Adipose tissue (tissue), 3 donors: ENCODE measurements around the gene XPO4. TPM values are rescaled to one million over a fixed set of nuclear protein-coding genes. Genes with fewer than 3 reads are reported as not detected.
"Not testable (repeated sequence)": the region's sequence is repeated elsewhere in the genome, so short reads cannot be mapped to it uniquely, and the experiment has no call there.

Experiments
- H3K27ac ChIP-seq: one replicate; pipeline ENCODE4 v1.5.1; 2013; ENCODE audit warnings: low read depth, low read length
- WGBS, 3 donors: extraction: QIAGEN DNeasy Blood & Tissue Kit; methylation state at CpG; one replicate each; pipeline ENCODE4 v1.1.7; 2013; 5-methylcytosine and 5-hydroxymethylcytosine counted together
- polyA plus RNA-seq, 3 donors: library from polyadenylated mRNA; stranded (reverse); fragments of 200-250 nt; gene quantifications; one replicate each; pipeline ENCODE4 v1.2.3, GENCODE V29; 2013
- donor health status: healthy with polysubstance abuse.
- donor health status: Bipolar disorder and iron deficiency.
- donor health status: healthy.

XPO4 gene
- polyA plus RNA-seq, 3 donors, result 2.7 to 4.6 (median 2.9) TPM

GRCh38 chr13:20772401-20773131 lies 130.0 kb downstream of the XPO4 start:
- H3K27ac ChIP-seq, result no peak overlapping the region
- 76 to 89% (median 77%) methylated on average over 10 of the region's 10 CpGs for WGBS, 3 donors

DNA sequence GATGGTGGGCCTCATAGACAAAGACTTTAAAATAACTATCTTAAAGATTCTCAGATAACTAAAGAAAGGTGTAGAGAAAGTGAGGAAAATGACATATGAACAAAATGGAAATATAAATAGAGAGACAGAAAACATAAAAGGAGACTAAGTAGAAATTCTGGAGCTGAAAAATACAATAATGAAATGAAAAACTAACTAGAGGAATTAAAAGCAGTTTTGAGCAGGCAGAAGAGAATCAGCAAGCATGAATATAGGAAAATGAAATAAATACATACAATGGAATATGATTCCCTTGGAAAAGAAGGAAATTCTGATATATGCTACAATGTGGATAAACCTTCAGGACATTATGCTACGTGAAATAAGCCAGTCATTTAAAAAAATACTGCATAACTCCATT lies 132.7 kb downstream of the XPO4 start:
- WGBS, 3 donors, result 98 to 100% (median 98%) methylated on average over 1 of the region's 1 CpG
- H3K27ac ChIP-seq, result no peak overlapping the region

DNA sequence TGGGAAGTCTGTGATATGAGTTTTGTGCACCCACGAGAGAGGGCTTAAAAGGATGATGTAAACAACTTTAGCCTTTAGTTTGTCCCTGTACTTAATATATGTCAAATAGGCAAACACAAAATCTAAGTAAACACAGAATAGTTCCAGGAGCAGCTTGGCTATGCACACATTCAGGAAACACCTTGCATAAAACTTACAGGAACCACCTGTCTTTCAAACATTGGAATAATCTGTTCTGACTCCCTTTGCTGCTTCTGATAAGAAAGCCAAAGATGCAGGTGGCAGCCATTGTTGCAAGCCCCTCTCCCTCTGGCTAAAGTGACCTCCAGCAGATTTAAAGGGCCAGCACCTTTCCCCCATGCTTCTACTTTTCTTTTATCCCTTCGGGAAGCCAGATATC lies 133.5 kb downstream of the XPO4 start:
- no peak overlapping the region for H3K27ac ChIP-seq
- 64 to 68% (median 66%) methylated on average over 2 of the region's 2 CpGs for WGBS, 3 donors

DNA sequence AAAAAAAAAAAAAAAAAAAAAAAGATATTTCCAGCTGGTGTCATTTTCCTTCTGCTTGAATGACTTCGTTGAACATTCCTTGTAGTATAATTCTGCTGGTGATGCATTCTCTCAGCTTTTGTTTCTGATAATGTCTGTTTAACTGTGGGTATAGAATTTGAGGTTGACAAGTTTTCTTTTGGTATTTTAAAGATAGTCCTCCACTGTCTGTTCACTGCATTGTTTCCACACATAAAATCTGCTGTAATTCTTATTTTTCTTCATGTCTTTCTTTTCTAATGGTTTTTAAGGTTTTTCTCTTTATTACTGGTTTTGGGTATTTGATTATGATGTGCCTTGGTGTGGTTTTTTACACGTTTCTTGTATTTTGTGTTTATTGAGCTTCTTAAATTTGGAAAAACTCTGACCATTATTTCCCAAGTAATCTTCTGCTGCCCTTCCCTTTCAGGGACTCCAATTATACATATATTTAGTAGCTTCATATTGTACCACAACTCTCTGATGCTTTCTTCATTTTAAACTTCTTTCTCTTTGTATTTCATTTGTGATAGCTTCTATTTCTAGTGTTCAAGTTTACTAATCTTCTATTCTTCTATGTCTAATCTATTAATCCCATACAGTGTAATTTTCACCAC lies 135.1 kb downstream of the XPO4 start:
- no peak overlapping the region for H3K27ac ChIP-seq
- 95 to 100% (median 100%) methylated on average over 2 of the region's 2 CpGs for WGBS, 3 donors

DNA sequence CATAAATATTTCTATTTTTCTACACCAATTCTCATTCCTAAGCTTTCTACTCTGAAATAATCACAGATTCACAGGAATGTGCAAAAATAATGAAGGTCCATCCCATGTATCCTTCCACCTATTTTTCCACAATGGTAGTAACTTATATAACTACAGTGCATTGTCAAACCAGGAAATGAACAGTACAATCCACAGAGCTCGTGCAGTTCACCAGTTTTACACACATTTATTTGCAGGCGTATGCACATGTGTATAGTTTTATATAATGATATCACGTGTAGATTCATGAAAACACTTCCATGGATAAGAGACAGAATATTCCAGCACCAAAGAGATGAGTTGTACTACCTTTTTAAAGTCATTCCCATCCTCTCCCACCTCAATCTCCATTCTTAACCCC lies 141.7 kb downstream of the XPO4 start:
- no peak overlapping the region for H3K27ac ChIP-seq
- 83 to 86% (median 84%) methylated on average over 3 of the region's 3 CpGs for WGBS, 3 donors

DNA sequence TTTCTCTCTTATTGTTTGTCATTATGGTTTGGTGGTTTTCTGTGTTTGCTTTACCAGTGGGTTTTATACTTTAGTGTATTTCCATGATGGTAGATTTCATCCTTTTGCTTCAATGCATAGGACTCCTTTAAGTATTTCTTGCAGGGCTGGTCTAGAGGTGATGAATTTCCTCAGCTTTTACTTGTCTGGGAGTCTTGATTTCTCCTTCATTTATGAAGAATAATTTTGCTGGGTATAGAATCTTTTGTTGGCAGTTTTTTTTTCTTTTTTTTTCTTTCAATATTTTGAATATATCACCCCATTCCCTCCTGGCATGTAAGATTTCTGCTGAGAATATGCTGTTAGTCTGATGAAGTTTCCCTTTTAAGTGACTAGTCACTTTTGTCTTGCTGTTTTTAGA lies 148.5 kb downstream of the XPO4 start:
- H3K27ac ChIP-seq, result no peak overlapping the region

DNA sequence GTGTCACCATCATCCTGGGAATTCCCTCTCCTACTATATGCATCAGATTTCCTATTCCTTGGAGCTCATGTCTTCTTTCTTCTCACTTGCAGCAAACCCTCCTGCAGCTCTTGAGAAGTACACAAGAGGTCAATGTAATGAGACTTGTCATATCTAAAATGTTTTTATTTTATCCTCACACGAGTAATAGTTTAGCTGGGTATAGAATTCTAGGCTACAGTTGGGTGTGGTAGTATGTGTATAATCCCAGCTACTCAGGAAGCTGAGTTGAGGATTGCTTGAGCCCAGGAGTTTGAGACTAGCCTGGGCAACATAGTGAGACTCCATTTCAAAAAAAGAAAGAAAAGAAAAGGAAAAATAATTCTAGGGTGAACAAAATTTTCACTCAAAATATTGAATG lies 153.2 kb downstream of the XPO4 start:
- no peak overlapping the region for H3K27ac ChIP-seq
- WGBS, 3 donors, result 94 to 95% (median 95%) methylated on average over 1 of the region's 1 CpG

DNA sequence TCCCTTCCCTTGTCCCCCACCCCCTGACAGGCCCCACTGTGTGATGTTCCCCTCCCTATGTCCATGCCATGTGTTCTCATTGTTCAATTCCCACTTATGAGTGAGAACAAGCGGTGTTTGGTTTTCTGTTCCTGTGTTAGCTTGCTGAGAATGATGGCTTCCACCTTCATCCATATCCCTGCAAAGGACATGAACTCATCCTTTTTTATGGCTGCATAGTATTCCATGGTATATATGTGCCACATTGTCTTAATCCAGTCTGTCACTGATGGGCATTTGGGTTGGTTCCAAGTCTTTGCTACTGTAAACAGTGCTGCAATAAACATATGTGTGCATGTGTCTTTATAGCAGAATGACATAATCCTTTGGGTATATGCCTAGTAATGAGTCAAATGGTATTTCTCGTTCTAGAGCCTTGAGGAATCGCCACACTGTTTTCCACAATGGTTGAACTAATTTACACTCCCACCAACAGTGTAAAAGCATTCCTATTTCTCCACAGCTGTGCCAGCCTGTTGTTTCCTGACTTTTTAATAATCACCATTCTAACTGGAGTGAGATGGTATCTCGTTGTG lies 158.6 kb downstream of the XPO4 start:
- H3K27ac ChIP-seq, result not testable (repeated sequence)
- 92 to 98% (median 95%) methylated on average over 4 of the region's 4 CpGs for WGBS, 3 donors

- WGBS, 3 donors, result 97 to 98% (median 97%) methylated on average over 21 to 22 of the region's 22 CpGs
Observed at GRCh38 chr13:20740021-20740420, 162.5 kb downstream of the XPO4 start.

DNA sequence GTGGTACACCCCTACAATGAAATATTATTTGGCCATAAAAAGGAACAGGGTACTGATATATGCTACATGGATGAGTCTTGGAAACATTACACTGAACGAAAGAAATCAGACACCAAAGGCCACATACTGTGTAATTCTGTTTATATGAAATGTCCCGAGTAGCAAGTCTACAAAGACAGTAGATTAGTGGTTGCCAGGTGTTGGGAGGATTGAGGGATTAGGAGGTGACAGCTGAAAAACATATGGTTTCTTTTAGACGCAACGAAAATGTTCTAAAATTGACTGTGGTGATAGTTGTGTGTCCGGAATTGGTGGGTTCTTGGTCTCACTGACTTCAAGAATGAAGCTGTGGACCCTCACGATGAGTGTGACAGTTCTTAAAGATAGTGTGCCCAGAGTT lies 163.9 kb downstream of the XPO4 start:
- H3K27ac ChIP-seq, result no peak overlapping the region
- 88 to 90% (median 90%) methylated on average over 6 of the region's 6 CpGs for WGBS, 3 donors

More at GRCh38 chr13:20740021-20740420, 162.5 kb downstream of the XPO4 start:
- no peak overlapping the region for H3K27ac ChIP-seq

DNA sequence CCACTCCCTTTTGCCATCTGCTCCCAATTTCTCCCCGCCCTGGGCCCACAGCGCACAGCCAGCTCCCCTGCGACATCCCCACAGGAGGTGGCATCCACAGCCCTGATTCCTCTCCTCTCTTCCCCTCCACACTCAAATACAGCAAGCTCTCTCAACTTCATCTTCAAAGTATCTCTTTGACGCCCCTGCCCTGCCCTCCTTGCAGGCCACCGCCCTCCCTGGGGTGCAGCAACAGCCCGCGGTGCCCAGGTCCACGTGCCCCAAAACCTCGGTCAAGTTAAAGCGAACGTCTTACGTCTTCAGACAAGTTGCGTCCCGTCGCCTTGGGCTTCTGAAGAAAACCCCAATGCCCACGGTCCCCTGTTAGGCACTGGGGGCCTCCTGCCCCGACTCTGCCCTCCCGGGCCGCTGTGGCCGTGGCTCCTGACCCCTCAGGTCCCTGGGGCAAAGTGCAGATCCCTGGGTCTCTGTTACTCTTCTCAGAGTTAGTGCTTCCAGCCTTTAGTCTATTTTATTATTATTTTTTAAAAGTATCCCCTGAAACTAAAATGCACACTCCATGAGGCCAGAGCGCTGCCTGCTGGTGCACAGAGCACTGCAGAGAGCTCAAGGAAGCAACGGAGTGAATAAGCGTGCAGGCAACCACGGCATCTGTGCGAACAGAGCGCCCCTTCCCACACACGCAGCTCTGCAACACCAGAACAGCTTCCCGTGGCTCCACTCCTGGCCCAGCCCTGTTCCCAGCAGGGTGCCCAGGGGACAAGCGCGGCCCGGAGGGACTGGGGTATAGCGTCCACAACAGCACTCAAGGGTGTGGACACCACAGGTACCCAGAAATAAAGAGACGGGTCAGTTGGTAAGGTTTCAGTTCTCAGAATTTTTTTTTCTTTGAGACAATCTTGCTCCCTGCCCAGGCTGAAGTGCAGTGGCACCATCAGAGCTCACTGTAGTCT lies 172.6 kb downstream of the XPO4 start:
- WGBS, 3 donors, result 95 to 96% (median 96%) methylated on average over 33 of the region's 33 CpGs
- no peak overlapping the region for H3K27ac ChIP-seq

DNA sequence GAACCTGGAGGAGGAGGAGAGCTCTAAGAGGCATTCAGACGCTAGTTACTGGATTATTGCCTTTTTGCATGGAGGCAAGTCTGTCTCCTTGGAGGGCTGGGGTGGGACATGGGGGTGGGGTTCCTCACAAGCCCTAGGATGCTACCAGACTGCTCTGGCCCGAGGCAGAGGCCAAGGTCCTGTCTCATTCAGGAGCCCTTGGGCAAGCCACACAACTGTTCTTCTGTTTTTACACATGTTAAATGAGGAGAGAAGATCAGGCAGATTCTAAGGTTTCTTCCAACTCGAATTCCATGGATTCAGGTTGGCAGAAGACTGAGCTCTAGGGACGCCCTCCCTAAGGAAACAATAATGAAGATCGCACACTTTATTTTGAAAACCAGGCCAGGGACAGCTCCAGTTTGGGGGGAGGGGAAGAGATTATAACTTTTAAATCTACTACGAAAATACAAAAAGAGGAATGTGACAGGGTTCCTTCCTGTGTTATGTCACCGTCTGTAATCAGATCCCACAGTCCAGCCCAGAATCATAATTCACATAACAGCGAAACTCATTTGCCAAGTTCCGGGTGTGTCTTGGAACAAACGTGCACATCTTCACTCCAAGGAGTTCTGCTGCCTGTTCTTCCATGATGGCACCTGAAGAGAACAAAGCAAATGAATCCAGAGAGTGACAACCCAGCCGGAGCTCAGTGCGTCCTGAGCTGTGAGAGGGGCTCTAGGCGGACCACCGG lies 173.8 kb downstream of the XPO4 start:
- H3K27ac ChIP-seq, result no peak overlapping the region
- 52 to 77% (median 59%) methylated on average over 14 of the region's 14 CpGs for WGBS, 3 donors

DNA sequence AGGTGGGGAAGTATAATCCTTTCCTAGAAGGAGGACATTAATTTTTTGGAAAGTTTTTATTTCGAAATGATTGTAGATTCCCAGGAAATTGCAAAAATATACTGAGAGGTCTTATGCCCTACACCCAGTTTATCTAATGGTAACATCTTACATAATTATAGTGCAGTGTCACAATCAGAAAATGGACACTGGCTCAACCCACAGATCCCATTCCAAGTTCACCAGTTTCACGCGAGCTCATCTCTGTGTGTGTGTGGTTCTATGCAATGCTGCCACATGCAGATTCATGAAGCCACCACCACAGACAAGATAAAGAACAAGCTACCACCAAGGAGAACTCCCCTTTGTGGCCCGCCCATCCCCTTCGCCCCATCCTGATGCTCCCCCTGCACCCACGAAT lies 174.7 kb downstream of the XPO4 start:
- H3K27ac ChIP-seq, result no peak overlapping the region
- WGBS, 3 donors, result 87 to 88% (median 87%) methylated on average over 6 of the region's 6 CpGs

Other genes with a start within 250 kb of the XPO4 start
- 1 to 10 TPM in 1 of 3 donors, under 1 TPM in 2; 0.54 to 7.3 (median 0.98) TPM for gene IL17D, start 199.0 kb downstream of the XPO4 start, polyA plus RNA-seq
- 10 to 100 TPM in 1 of 3 donors, 1 to 10 TPM in 2; 3.7 to 15.9 (median 6.0) TPM for gene EEF1AKMT1, start 128.8 kb downstream of the XPO4 start, polyA plus RNA-seq
- 10 to 100 TPM in 2 of 3 donors, 1 to 10 TPM in 1; 3.3 to 24.5 (median 15.7) TPM for gene LATS2, start 158.8 kb upstream of the XPO4 start, polyA plus RNA-seq
- gene SAP18, start 237.4 kb upstream of the XPO4 start, polyA plus RNA-seq, result 100 to 1,000 TPM in 1 of 3 donors, 10 to 100 TPM in 2; 28.6 to 108 (median 50.1) TPM